ENCODE results near the gene COQ10A. TPM values are rescaled to one million over a fixed set of nuclear protein-coding genes. Genes with fewer than 3 reads are reported as not detected.
A peak's percentile ranks its signal among the peaks of the same experiment; 100 is the strongest.
"Not testable (repeated sequence)": the region's sequence is repeated elsewhere in the genome, so short reads cannot be mapped to it uniquely, and the experiment has no call there.

Gene COQ10A
- total RNA-seq, 1 donor from 2014 or later = 24.8 TPM

- no peak for ATAC-seq
- DNase-seq (ENCODE audit: low spot score) = no peak
These were observed 23.8 kb upstream of the COQ10A start for GRCh38 chr12:56242986-56243385.

DNA sequence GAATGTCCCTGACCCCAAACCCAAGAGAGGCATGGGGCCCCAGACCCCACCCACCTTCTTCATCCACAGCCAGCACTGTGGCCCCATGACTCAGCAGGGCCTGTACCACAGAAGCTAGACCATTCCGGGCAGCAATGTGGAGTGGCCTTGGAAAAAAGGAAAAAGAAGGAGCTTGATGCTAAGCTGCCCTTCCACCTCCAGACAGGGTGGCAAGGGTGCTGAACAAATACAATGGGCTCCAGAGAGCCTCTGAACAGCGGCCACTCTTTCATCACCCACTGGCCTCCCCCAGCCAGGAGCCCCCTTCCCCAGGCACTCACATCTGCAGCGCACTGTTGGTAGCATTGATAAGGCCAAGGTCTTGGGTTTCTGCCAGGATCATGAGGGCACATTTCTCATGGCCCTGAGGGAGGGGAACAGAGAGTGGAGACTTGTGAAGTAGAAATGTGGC, 23.0 kb upstream of the COQ10A start:
- DNase-seq (ENCODE audit: low spot score) (no peak), ATAC-seq (peak; percentile 37)

DNA sequence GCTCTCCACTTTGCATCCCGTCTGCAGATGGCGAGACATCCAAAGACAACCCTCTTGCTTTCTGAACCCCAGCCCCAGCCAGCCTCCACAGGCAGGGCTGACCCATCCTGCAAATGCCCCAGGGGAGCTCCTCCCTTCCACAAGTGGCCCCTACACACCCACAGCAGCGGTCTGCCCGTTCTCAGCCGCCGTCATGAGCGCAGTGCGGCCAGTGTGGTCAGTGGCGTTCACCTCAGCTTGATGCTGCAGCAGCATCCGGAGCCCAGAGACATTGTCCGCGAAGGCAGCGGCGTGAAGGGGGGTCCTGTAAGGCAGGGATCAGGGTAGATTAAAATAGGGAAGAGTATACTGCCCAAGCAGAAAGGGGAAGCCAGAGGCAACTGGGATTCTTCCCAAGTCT, 22.2 kb upstream of the COQ10A start:
- DNase-seq (ENCODE audit: low spot score) (no peak), ATAC-seq (no peak)

GRCh38 chr12:56247923-56248322, 18.8 kb upstream of the COQ10A start:
- no peak for DNase-seq (ENCODE audit: low spot score)

DNA sequence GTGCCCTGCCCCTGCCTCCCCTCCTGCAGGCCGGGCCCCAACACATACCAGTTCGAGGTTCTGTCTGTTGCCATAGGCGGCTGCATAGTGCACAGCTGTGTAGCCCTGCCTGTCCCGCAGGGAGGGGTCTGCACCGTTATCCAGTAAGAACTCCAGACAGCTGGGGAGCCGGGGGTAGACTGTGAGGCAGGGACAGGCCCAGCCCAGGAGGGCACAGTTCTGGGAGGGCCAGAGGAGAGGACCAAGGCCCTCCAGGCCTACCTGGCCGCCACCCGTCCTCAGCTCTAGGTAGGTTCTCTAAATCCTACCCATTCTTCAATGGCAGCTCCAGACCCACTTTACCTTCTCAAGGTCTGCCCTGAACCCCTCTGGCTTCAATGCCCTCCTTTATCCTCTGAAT, 18.0 kb upstream of the COQ10A start:
- DNase-seq (ENCODE audit: low spot score) (no peak), ATAC-seq (no peak)

More at GRCh38 chr12:56247923-56248322, 18.8 kb upstream of the COQ10A start:
- no peak for ATAC-seq

DNA sequence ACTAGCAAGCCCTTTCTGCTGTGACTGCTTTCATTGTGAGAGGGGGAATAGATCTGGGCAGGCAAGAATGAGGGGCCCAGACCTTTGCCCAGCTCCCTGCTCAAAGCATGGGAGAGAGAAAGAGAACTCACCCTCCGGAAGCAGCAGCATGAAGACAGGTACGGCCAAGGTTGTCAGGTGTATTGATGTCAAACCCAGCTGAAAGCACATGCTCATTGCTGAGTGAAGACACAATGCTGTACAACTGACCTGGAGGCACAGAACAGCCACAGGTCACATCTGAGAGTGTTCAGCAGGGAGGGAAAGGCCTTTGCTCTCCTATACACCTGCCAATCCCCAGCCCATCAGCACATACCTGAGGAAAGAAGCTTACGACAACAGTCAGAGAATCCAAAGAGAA, 14.1 kb upstream of the COQ10A start:
- DNase-seq (ENCODE audit: low spot score) (no peak), ATAC-seq (no peak)

- ATAC-seq (no peak), DNase-seq (ENCODE audit: low spot score) (no peak)
These were observed 13.7 kb upstream of the COQ10A start for GRCh38 chr12:56253091-56253490.

- DNase-seq (ENCODE audit: low spot score) (no peak), ATAC-seq (no peak)
These were observed 11.1 kb upstream of the COQ10A start for GRCh38 chr12:56255671-56256070.

- no peak for DNase-seq (ENCODE audit: low spot score)
- ATAC-seq = no peak
These were observed 10.3 kb upstream of the COQ10A start for GRCh38 chr12:56256326-56256960.

GRCh38 chr12:56257071-56257470, 9.7 kb upstream of the COQ10A start:
- no peak for DNase-seq (ENCODE audit: low spot score)

GRCh38 chr12:56257491-56258067, 9.2 kb upstream of the COQ10A start:
- ATAC-seq (peak; percentile 22), DNase-seq (ENCODE audit: low spot score) (no peak)

More at GRCh38 chr12:56257071-56257470, 9.7 kb upstream of the COQ10A start:
- ATAC-seq = no peak

DNA sequence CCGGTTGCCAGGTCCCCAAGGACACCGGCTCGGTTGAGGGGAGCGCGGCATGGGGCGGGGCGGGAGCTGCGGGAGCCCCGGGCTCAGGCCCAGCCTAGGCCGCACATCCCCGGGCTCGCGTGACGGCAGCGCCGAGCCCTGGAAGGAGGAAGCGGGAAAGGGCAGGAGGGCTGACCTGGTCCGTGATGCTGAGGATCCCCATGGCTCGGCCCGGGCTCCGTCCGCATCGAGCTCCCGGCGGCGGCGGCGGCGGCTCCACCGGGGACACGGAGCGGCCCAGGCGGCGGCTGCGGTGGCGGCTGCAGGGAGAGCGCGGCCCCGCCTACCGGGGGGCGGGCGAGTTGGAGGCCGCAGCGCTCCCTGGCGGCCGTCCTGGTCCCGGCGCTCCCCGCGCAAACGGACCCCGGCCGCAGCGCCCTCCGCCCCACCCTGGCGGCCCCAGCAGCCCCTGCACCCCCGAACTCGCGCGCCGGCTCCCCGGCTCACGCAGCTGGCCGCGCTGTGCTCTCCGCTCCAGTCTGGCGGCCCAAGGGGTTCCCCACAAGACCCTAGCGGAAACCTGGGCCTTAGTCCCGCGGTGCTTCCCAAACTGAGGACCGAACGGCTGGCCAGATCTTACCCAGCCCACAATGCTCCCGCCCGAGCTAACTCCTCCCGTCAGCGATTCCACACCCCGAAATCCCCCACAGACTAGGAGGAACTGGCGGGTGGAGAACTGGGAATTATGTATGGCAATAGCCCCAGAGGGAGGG, 8.5 kb upstream of the COQ10A start, which contains the start of gene ANKRD52:
TSS of gene ANKRD52 (minus strand) at position 317 of the 752 bp plus-strand sequence. CDS start at position 202, 115 bp downstream.
- ATAC-seq (peak; percentile 99), DNase-seq (ENCODE audit: low spot score) (peak; percentile 81)

- ATAC-seq (no peak), DNase-seq (ENCODE audit: low spot score) (no peak)
These were observed 7.9 kb upstream of the COQ10A start for GRCh38 chr12:56258820-56259183.

GRCh38 chr12:56260380-56260779, 6.4 kb upstream of the COQ10A start:
- DNase-seq (ENCODE audit: low spot score) (no peak), ATAC-seq (no peak)

DNA sequence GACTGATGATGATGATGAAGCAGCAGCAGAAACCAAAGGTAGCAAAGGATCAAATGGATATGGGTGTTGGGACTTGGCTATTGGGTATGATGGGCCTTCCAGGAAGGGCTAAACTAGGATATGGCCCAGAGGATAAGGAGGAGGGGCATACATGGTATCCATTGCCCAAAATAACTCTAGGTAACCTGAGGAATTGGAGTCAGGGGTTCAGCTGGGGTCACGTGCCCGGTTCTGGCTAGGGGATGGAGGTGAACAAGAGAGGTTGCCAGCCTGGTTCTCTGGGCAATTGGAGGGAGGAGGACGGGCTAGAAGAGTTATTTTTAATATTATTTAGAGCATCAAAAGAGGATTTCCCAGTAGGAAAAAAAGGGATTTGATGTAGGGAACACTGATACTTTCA, 5.8 kb upstream of the COQ10A start:
- ATAC-seq (no peak), DNase-seq (ENCODE audit: low spot score) (no peak)

GRCh38 chr12:56261503-56262232, 5.1 kb upstream of the COQ10A start:
- DNase-seq (ENCODE audit: low spot score) (no peak), ATAC-seq (no peak)

GRCh38 chr12:56262955-56263354, 3.8 kb upstream of the COQ10A start:
- ATAC-seq; DNase-seq (ENCODE audit: low spot score): not testable (repeated sequence)

- peak; percentile 5 for ATAC-seq
- DNase-seq (ENCODE audit: low spot score) = not testable (repeated sequence)
These were observed 562 bp upstream of the COQ10A start for GRCh38 chr12:56266068-56266692.

DNA sequence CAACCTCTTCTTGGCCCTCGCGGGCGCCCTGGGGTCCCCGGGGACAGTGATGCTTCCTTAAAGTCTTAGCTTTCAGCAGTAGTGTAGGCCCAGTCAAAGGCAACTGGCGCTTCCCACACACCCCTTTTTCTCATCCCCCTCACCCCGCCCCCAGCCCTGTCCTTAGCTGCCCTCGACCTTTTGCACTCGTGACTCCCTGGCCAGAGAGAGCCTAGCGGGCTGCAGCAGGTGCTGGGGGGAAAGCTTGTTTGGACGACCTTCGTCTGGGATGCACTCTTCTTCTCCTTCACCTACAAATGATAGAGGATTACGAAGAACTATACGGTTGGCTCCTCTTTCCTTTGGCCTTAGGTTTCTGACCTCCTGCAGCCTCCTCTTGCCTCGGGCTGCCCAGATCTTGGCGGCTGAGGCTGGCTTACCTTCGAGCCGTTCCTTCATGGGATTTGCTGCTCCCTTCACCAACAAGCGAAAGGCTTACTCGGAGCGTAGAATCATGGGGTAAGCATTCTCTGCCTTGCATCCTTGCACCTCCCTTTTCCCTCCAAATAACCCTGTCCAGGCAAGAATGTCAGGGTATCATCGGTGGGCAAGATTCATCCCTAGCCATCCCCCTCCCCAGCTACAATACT, 815 bp downstream of the COQ10A start:
- DNase-seq (ENCODE audit: low spot score) = peak; percentile 79

DNA sequence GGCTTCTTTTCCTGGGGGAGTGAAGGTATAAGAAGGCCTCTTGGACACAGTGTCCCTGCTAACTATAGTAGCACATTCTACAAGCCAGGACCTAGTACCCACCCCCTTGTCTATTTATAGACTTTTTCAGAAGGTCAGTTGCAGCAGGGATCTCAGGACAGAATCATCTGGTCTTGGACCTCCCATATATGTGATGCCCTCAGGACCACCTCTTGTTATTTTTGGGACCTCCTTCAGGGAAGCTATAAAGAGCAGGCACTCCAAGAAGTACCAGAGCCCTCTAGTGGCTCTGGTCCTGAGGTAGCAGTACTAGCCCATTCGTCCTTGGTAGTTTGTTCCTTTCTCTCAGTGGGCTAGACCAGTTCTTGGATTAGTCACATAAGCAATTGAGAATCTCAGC, 4.3 kb downstream of the COQ10A start:
- DNase-seq (ENCODE audit: low spot score) (no peak), ATAC-seq (no peak)

More for the DNA sequence above, 815 bp downstream of the COQ10A start:
- ATAC-seq = peak; percentile 73
